Liver (tissue), 2 donors: ENCODE measurements around the gene SLC22A15.

ENCODE experiments used
- TF ChIP-seq, protein P1 (sequence below): fragments of 150-350 bp; IDR thresholded peaks from 2 replicates; pipeline ENCODE4 v1.5.1; 2017; ENCODE audit warnings: improper control_type of control experiment, low read depth, low read length; ENCODE audit not compliant: missing input control
- TF ChIP-seq, protein P2 (sequence below): IDR thresholded peaks from 2 replicates; pipeline ENCODE4 v1.6.1; 2016; ENCODE audit warnings: antibody characterized with exemption
- donor health status: healthy.

DNA sequence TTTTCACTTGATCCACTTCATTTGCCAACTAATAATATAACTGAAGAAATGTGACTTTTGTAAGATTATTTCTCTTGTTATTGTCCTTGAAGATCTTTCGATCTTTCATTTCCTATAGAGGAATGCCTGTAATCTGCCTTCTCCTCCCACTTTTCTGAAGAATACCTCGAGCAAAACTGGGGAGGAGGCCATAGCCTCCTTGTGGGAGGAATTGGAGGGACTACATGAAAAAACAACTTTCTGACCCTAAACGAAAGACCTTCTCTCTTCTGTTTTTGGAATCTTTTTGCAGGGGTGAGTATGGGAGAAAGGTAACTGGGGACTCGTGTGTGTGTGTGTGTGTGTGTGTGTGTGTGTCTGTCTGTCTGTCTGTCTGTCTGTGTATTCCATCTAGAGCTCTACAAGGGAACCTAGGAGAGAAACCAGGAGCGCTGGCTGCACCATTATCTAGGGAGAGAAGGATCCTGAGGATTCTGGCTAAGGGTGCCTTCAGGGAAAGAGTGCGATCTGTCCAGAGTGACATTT lies 102.4 kb downstream of the SLC22A15 start:
- TF ChIP-seq, protein P1, sequence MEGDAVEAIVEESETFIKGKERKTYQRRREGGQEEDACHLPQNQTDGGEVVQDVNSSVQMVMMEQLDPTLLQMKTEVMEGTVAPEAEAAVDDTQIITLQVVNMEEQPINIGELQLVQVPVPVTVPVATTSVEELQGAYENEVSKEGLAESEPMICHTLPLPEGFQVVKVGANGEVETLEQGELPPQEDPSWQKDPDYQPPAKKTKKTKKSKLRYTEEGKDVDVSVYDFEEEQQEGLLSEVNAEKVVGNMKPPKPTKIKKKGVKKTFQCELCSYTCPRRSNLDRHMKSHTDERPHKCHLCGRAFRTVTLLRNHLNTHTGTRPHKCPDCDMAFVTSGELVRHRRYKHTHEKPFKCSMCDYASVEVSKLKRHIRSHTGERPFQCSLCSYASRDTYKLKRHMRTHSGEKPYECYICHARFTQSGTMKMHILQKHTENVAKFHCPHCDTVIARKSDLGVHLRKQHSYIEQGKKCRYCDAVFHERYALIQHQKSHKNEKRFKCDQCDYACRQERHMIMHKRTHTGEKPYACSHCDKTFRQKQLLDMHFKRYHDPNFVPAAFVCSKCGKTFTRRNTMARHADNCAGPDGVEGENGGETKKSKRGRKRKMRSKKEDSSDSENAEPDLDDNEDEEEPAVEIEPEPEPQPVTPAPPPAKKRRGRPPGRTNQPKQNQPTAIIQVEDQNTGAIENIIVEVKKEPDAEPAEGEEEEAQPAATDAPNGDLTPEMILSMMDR, result no peak
- TF ChIP-seq, protein P2, sequence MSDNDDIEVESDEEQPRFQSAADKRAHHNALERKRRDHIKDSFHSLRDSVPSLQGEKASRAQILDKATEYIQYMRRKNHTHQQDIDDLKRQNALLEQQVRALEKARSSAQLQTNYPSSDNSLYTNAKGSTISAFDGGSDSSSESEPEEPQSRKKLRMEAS, result no peak
